Right ventricle myocardium superior (tissue), 1 donor: Measurements from ENCODE around the gene RGP1. TPM values are rescaled to one million over a fixed set of nuclear protein-coding genes. Genes with fewer than 3 reads are reported as not detected.

ENCODE experiments used
- ATAC-seq: fragments of 200-7000 bp; cut with Tn5 transposase; one replicate; pipeline ENCODE4 v1.9.1; 2020; ENCODE audit warnings: mild to moderate bottlenecking; ENCODE audit not compliant: poor library complexity
- DNase-seq: peaks from one replicate; pipeline ENCODE4 v3.0.0-alpha.2; 2020
- intact Hi-C: fragments of 100-400 bp; cut with DNase I; formaldehyde crosslinking; loops from one replicate; pipeline ENCODE4 v1.11.2; 2022
- long read RNA-seq: library from polyadenylated mRNA; unstranded; transcript quantifications from one replicate; pipeline ENCODE4 v2.0.0, GENCODE V29; 2021
- total RNA-seq: library from RNA; stranded (reverse); fragmentation: NEBNext Ultra II Directional; extraction: Animal tissue kit (Norgen Biotek cat#: 25700); gene quantifications from one replicate; pipeline ENCODE4 v1.2.1, GENCODE V29; 2021
- donor health status: DM: no; HTN: yes; CAD: no; lungs with severe emphysema.

RGP1 gene
- 28.5 TPM for total RNA-seq
- long read RNA-seq, full-length matches to known transcripts: 6 of 30 reads
- long read RNA-seq, partial matches to known transcripts: 2 of 30 reads
- long read RNA-seq, other reads (novel, unspliced or antisense): 22 of 30 reads

- ATAC-seq (peak; percentile 95), DNase-seq (peak; percentile 90)
- intact Hi-C loops: no loop called here
These were observed at the start of gene RGP1, which contains the start of gene GBA2 for GRCh38 chr9:35748858-35749514. TSS of gene RGP1 (plus strand) at chr9:35749287. CDS start at chr9:35749756, 469 bp downstream. TSS of gene GBA2 (minus strand) at chr9:35749228. CDS start at chr9:35748704, 524 bp downstream.

GRCh38 chr9:35700031-35700430 is 49.1 kb upstream of the RGP1 start:
- ATAC-seq (no peak), DNase-seq (peak; percentile 12)
- intact Hi-C loops: no loop called here

GRCh38 chr9:35700942-35701341 is 48.1 kb upstream of the RGP1 start:
- DNase-seq (peak; percentile 13), ATAC-seq (peak; percentile 62)

GRCh38 chr9:35702696-35703095 is 46.4 kb upstream of the RGP1 start:
- no peak for ATAC-seq
- DNase-seq: peak; percentile 35
- intact Hi-C loops: no loop called here

More at GRCh38 chr9:35700942-35701341, 48.1 kb upstream of the RGP1 start:
- intact Hi-C loops: no loop called here

- intact Hi-C loops: no loop called here
- peak; percentile 68 for DNase-seq
- ATAC-seq: peak; percentile 56
These were observed 45.0 kb upstream of the RGP1 start for GRCh38 chr9:35703906-35704672.

- DNase-seq: peak; percentile 26
- no peak for ATAC-seq
- intact Hi-C loops: no loop called here
These were observed 43.7 kb upstream of the RGP1 start for GRCh38 chr9:35705372-35705771.

GRCh38 chr9:35705836-35706430 is 43.2 kb upstream of the RGP1 start:
- DNase-seq: peak; percentile 16
- no peak for ATAC-seq
- intact Hi-C loops: no loop called here

- intact Hi-C loops: no loop called here
- ATAC-seq: no peak
- no peak for DNase-seq
These were observed 42.1 kb upstream of the RGP1 start for GRCh38 chr9:35706951-35707350.

- DNase-seq (no peak), ATAC-seq (no peak)
- intact Hi-C loops: no loop called here
These were observed 40.9 kb upstream of the RGP1 start for GRCh38 chr9:35708146-35708545.

- DNase-seq: no peak
- ATAC-seq: no peak
- intact Hi-C loops: no loop called here
These were observed 38.1 kb upstream of the RGP1 start for GRCh38 chr9:35710818-35711500.

GRCh38 chr9:35711501-35712428 is 37.3 kb upstream of the RGP1 start:
- intact Hi-C loops: no loop called here
- DNase-seq (no peak), ATAC-seq (no peak)

GRCh38 chr9:35712762-35713400 is 36.2 kb upstream of the RGP1 start:
- intact Hi-C loops: no loop called here
- no peak for DNase-seq
- no peak for ATAC-seq

- DNase-seq (no peak), ATAC-seq (no peak)
- intact Hi-C loops: no loop called here
These were observed 35.5 kb upstream of the RGP1 start for GRCh38 chr9:35713578-35713977.

- ATAC-seq (no peak), DNase-seq (no peak)
- intact Hi-C loops: no loop called here
These were observed 35.0 kb upstream of the RGP1 start for GRCh38 chr9:35714123-35714522.

GRCh38 chr9:35714579-35715252 is 34.4 kb upstream of the RGP1 start:
- intact Hi-C loops: no loop called here
- ATAC-seq (no peak), DNase-seq (no peak)

GRCh38 chr9:35716230-35716629 is 32.9 kb upstream of the RGP1 start:
- no peak for DNase-seq
- no peak for ATAC-seq
- intact Hi-C loops: no loop called here
